UCSD-AML1 (cell line): ENCODE results near the gene OR52I1.
A peak's percentile ranks its signal among the peaks of the same experiment; 100 is the strongest.

ENCODE experiments used
- DNase-seq: peaks from one replicate; lab custom pipeline; 2025; ENCODE audit not compliant: unreplicated experiment; lab: John Stamatoyannopoulos, UW

OR52I1 gene

DNA sequence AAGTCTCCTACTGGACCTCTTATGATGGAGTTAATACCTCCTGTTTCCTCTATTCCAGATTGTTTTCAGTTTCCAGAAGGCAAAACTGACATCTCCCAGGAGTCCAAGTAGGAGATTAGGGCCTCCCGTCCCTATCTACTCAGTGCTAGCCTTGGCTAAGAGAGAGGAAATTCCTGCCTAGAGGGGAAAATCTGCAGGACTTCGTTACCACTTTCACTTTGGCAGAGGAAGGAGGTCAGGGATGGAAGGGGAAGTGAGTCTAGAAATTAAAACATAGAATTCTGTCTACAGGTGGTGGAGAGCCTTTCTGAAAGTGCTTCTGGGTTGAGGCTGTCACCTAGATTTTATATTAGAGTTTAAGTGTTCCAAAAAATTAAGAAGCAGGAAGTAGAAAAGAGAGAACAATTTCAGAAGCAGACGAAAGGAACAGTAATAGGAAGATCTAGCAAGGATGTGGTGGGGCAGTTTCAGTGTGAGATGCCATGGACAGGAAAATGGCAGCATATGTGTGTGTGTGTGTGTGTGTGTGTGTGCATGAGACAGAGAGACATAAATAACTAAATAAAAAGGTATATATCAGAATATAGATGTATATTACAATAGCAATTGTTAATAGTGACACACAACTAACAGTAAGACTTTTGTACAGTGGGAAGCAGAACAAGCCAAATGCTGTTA, 16.6 kb downstream of the OR52I1 start:
- peak; percentile 13 for DNase-seq

DNA sequence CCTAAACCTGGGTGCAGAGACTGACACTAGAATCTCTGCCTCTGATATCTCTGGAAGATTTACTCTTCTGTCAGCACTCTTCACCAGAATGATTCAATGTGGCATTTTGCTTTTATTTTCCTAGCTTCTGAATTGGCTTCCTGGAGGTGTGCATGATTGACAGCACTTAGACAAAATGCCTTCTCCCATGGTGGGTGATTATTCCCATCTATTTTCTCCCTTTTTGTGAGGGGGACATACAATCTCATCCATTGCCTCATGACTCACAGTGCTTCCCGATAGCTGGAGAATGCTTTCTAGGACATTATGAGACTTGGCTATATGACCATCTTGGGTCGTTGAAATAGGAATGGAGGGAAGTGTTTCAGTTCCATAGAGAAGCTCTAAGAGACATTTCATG, 18.1 kb downstream of the OR52I1 start:
- no peak for DNase-seq

DNA sequence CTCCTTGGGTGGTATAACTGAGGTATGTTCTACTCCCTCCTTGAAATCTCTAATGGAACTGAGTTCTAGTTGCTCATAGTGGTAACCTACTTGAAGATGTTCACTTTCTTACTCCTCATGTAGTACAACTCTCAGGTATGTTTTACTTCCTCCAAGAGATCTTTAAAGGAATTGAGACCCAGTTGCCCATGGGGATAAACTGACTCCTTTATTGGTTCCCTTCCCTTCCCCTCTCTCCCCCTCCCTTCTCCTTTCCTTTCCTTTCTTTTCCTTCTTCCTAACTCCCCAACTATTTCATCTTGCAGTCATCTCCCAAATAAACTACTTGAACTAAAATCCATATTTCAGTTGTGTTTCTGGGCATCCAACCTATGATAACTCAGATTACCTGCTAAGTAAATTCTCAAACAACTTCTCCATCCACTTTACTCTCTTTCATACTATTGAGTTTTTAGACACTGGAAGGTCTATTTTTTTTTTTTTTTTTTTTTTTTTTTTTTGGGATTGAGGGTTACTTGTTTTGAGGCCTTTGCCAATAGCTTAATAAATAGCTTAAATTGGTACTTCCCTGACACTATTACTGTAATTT, 22.1 kb downstream of the OR52I1 start:
- DNase-seq, result no peak

DNA sequence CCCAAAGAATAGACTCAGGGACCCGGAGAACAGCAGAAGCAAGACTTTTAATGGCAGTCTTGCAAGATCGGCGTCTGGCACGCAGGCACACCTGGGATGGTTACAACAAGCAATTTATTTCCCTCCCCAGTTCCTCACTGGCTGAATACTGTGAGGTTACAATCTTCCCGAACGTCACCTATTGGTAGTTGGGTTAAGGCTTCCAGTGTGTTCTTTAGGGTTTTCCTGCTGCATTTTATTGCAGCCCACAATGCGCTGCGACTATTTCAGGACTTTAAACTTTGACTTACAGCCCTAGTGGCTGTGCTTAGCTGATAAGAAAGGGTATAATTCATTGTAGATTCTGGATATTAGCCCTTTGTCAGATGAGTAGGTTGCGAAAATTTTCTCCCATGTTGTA, 25.7 kb downstream of the OR52I1 start:
- no peak for DNase-seq

DNA sequence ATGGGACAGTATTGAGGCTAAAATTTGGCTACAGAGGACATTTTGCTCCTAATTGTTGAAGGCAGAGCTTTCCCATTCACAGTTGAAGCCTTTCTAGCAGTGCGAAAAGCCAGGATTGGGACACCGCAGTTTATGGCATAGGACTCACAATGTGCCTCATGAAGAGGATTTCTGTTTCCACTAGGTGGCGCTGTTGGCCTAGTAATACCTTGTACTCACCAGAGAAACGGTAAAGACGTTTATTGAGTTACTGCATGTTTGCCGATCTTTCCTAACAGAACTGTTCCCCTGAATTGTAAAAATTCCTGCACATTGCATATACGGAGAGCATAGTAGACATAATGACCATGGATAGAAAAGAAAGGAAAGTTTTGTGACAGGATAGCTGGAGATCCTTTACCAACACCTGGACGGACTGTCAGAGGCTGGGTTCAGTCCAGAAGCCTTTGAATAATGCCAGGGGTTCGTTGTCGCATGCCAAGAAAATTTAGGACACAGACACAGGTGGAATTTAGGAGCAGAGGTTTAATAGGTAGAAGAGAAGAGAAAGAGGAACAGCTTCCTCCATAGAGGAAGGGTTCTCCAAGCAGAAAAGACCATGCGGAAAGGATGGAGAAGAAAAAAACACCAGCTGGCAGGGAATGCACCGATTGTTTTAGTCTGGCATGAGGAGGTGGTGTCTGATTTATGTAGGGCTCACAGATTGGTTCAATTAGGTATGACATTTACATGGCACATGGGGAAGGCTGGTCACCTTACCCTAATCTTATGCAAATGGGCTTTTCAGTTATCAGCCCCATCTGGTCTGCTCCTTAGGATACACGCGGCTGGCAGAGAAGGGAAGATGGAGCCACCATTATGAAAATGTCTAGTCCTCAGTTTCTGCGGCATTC, 32.6 kb downstream of the OR52I1 start:
- DNase-seq, result peak; percentile 14

DNA sequence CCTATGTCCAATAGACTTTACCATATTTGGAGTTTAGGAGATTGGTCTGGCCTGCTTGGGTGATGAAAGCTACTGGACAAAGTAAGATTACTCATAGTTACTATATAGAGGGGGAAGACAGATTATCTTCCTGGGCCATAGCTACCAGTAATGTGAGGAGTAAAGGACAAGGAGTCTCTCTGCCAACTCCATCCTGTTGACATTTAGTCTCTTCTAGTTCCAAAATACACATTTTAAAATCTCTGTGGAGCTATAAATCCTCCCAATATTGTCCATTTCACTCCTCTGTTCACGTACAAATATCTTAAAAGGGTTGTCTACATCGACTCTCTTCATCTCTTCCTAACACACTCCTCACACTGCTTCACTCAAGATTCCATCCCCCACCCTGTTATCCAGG, 42.3 kb downstream of the OR52I1 start:
- DNase-seq, result no peak

DNA sequence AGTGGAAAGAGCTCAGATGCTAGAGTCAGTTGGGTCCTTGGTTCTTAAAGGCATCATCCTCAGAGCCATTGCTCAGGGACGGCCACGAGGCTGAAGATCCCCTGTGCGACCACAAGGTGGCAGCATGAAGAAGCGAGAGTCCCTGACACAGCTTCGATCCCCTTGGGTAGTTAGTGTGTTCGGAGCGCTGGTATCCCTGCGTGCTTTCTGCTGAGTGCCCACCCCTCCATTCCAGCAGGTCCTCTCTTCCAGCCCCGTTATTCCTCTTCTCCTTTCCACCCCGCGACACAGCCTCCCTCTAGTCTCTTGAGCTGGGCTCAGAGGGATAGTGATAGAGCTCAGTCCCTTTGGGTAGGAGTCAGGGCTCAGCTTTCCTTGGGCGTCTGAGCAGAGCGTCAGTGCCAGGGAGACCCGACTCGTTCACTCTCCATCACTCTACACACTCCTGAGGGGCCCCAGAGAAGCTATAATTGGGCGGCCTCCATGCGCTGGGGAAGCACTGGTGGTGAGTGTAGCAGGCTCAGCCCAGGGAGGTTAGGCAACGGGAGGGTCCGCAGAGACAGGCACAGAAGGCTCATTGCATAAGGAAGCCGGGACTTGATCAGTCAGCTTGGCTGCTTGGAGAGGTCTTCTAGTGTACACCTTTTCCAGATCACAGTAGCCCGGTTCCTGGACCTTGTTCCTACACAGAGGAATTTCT, 43.3 kb downstream of the OR52I1 start, which contains the start of gene OR51D1:
OR51D1 (plus strand) TSS at position 516 of the 700 bp plus-strand sequence. CDS start 2,314 bp downstream, outside the sequence.
- peak; percentile 59 for DNase-seq

DNA sequence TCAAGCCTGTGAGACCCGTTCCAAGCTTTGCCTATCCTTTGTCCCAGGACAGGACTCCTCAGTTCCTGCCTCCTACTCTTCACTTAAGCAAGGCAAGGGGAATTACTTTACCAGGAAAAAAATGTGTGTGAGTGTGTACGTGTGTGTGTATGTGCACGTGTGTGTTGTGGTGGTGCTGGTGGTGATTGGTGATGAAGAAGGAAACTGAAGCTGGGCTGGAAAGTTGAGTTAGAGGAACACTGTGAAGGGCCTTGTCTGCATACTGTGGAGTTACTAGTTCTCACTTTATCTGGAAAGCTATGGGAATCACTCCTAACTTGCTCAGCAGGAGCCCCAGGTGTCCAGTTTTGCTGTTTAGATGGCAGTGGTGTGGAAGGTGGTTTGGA, 43.8 kb downstream of the OR52I1 start:
- DNase-seq, result no peak

DNA sequence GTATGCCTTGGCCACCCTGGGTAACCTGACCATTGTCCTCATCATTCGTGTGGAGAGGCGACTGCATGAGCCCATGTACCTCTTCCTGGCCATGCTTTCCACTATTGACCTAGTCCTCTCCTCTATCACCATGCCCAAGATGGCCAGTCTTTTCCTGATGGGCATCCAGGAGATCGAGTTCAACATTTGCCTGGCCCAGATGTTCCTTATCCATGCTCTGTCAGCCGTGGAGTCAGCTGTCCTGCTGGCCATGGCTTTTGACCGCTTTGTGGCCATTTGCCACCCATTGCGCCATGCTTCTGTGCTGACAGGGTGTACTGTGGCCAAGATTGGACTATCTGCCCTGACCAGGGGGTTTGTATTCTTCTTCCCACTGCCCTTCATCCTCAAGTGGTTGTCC, 46.1 kb downstream of the OR52I1 start:
- no peak for DNase-seq

DNA sequence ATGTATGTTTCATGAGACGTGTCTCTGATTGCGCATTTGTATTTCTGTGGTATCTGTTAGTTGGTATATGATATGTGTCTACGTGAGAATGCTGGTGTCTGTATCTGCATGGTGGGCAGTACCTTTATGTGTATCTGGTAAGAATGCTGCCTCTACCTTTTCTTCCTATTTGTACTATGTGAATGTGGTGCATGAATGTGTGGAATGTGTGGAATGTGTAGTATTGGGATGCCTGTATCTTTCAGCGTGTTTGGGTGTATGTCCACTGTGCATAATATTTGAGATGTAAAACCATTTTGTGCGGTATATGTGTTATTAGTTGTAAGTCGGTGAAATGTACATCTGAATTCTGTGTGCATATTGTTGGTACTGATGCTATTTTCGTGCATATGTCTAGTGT, 47.7 kb downstream of the OR52I1 start:
- DNase-seq, result no peak

DNA sequence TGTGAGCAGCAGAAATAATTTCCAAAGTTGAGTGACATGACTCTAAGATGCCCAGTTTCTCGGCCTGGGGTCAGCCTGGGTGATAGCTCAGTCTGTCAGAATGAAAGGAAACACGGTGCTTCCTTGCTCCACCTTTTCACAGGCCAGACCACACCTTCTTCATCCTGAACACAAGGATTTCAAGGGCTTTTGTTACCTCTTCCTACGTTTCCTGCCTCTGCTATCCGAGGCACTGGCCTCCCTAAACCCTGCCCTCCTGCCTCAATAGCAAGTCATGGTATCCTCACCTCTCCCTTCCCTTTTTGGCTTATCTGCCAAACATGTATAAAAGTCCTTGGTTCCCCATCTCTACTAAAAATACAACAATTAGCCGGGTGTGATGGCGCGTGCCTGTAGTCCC, 48.2 kb downstream of the OR52I1 start:
- DNase-seq, result no peak

DNA sequence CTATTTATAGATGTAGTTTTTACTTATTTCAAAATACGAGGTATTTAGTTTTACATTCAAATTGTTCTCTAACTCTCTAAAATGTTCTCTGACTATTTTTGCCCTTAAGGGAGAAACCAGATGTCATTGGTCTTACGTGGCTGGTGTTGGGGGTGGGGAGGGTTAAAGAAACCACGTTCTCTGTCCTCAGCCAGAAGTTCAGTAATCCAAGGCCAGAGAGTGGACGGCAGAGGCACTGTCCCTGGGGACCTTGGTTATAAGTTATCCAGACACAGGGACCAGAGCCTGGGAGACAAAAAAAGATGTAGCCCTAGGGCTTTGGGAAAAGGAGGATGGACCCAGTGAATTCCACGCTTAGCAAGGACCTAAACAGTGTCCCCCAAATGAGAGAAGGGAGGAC, 49.2 kb downstream of the OR52I1 start:
- DNase-seq, result no peak

DNA sequence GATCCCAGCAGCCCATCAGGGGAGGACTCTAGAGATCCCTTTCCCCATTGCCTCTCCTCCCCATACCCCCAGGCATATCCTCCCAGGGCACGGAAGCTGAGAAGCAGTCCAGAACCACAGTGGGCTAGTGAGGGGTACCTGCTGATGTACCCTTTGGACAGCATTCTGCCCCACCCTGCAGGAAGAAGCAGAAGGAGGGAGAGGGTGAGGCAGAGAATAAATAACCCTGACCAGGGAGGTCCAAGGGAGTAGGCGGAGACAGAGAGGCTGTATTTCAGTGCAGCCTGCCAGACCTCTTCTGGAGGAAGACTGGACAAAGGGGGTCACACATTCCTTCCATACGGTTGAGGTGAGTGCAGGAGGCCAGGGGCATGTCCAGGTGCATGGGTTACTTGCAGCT, 49.8 kb downstream of the OR52I1 start, which contains the start of gene OR51E1:
OR51E1 (plus strand) TSS at position 301 of the 400 bp plus-strand sequence. CDS start 8,545 bp downstream, outside the sequence.
- no peak for DNase-seq

DNA sequence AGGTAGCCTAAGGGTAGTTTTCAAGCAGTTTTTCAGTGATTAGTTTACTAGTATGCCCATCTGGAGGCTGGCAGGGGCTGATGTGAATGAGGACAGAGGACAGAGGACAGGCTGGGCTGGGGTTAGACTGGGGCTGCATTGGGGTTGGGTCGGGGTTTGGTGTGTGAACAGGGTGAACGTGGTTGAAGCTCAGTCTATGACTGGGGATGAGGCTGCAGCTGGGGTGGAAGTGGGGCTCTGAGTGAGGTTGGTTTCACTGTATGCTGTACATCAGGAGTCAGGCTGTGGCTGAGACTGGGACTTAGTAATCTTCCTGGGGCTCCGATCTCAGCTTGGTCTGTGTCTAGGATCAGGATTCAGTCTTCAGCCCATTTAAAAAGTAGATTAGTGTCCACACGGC, 50.4 kb downstream of the OR52I1 start:
- DNase-seq, result no peak
